Naive B cell (primary cell): ENCODE measurements around the gene PCBP3. TPM values are rescaled to one million over a fixed set of nuclear protein-coding genes. Genes with fewer than 3 reads are reported as not detected.

Experiments used
- ATAC-seq, 2 donors: fragments of 150-1000 bp; cut with Tn5 transposase; 2 replicates each; pipeline ENCODE4 v1.10.0; 2021; ENCODE audit warnings: low read depth in 2 of 2, mild to moderate bottlenecking in 2 of 2, moderate library complexity in 2 of 2
- DNase-seq: peaks from one replicate; pipeline ENCODE4 v3.0.0; 2022
- H3K27ac Mint-ChIP-seq, 6 donors: one replicate each; pipeline ENCODE4 v1.8.0; 2020 to 2022; ENCODE audit warnings: mild to moderate bottlenecking in 6 of 6, mixed read lengths in 6 of 6, moderate library complexity in 5 of 6, inconsistent platforms in 2 of 6
- H3K27me3 Mint-ChIP-seq, 3 donors: one replicate each; pipeline ENCODE4 v1.8.0; 2021 to 2022; ENCODE audit warnings: mixed read lengths in 3 of 3, mild to moderate bottlenecking in 1 of 3
- H3K36me3 Mint-ChIP-seq, 2 donors: one replicate each; pipeline ENCODE4 v1.8.0; 2020 to 2022; ENCODE audit warnings: mixed read lengths in 2 of 2, inconsistent platforms in 1 of 2, mild to moderate bottlenecking in 1 of 2
- H3K4me1 Mint-ChIP-seq, 3 donors: one replicate each; pipeline ENCODE4 v1.8.0; 2020 to 2022; ENCODE audit warnings: mixed read lengths in 3 of 3, inconsistent platforms in 1 of 3, mild to moderate bottlenecking in 1 of 3, moderate library complexity in 1 of 3
- H3K4me3 Mint-ChIP-seq, 8 donors: one replicate each; pipeline ENCODE4 v1.8.0; 2020 to 2022; ENCODE audit warnings: mild to moderate bottlenecking in 8 of 8, mixed read lengths in 8 of 8, moderate library complexity in 8 of 8, inconsistent platforms in 2 of 8
- H3K9me3 Mint-ChIP-seq, 7 donors: one replicate each; pipeline ENCODE4 v1.8.0; 2020 to 2022; ENCODE audit warnings: mixed read lengths in 7 of 7, mild to moderate bottlenecking in 5 of 7, inconsistent platforms in 2 of 7, moderate library complexity in 1 of 7
- polyA plus RNA-seq, 6 donors: library from polyadenylated mRNA; unstranded; fragments of 300-500 nt; fragmentation: Illumina TruSeq; gene quantifications; one replicate each; pipeline ENCODE4 v1.2.3, GENCODE V29; 2021; ENCODE audit warnings: low read depth in 6 of 6

Gene PCBP3
- polyA plus RNA-seq, 6 donors from 2014 or later: 0.60 to 1.5 (median 0.93) TPM; not detected in 2

- peaks cover 0 to 3% (median under 1%) of the 10 kb centered on the region in 3 donors for H3K4me1 Mint-ChIP-seq
- no peaks in the 10 kb centered on the region for H3K27me3 Mint-ChIP-seq
- ATAC-seq (no peak), DNase-seq (no peak)
- no peak overlapping the region for H3K4me3 Mint-ChIP-seq
- no peak overlapping the region for H3K27ac Mint-ChIP-seq
- H3K36me3 Mint-ChIP-seq: no peaks in the 10 kb centered on the region
- H3K9me3 Mint-ChIP-seq: no peaks in the 10 kb centered on the region
These were observed 254.5 kb downstream of the PCBP3 start for GRCh38 chr21:45898028-45898350.

- H3K27ac Mint-ChIP-seq: no peak overlapping the region
- no peaks in the 10 kb centered on the region for H3K4me1 Mint-ChIP-seq
- H3K9me3 Mint-ChIP-seq: no peaks in the 10 kb centered on the region
- H3K4me3 Mint-ChIP-seq: no peak overlapping the region
- no peaks in the 10 kb centered on the region for H3K27me3 Mint-ChIP-seq
- DNase-seq (no peak), ATAC-seq (no peak)
- no peaks in the 10 kb centered on the region for H3K36me3 Mint-ChIP-seq
These were observed 255.3 kb downstream of the PCBP3 start for GRCh38 chr21:45898781-45899180.

GRCh38 chr21:45899317-45900033 is 255.9 kb downstream of the PCBP3 start:
- Mint-ChIP-seq H3K4me3 (no peak overlapping the region), H3K27ac (no peak overlapping the region), H3K4me1 (no peaks in the 10 kb centered on the region), H3K9me3 (no peaks in the 10 kb centered on the region), H3K36me3 (no peaks in the 10 kb centered on the region), H3K27me3 (no peaks in the 10 kb centered on the region)
- ATAC-seq (no peak), DNase-seq (no peak)

GRCh38 chr21:45900034-45900868 is 256.7 kb downstream of the PCBP3 start:
- Mint-ChIP-seq H3K4me3 (no peak overlapping the region), H3K27me3 (no peaks in the 10 kb centered on the region), H3K4me1 (no peaks in the 10 kb centered on the region), H3K36me3 (no peaks in the 10 kb centered on the region), H3K9me3 (no peaks in the 10 kb centered on the region), H3K27ac (no peak overlapping the region)
- no peak for ATAC-seq
- DNase-seq: no peak

- peak overlapping the region in 1 of 8 donors; percentile 65 for H3K4me3 Mint-ChIP-seq
- DNase-seq: no peak
- H3K27ac Mint-ChIP-seq: no peak overlapping the region
- H3K9me3 Mint-ChIP-seq: no peaks in the 10 kb centered on the region
- no peaks in the 10 kb centered on the region for H3K4me1 Mint-ChIP-seq
- no peaks in the 10 kb centered on the region for H3K36me3 Mint-ChIP-seq
- H3K27me3 Mint-ChIP-seq: no peaks in the 10 kb centered on the region
- no peak for ATAC-seq
These were observed 257.7 kb downstream of the PCBP3 start for GRCh38 chr21:45901061-45901690.

- Mint-ChIP-seq H3K9me3 (no peaks in the 10 kb centered on the region), H3K4me3 (no peak overlapping the region), H3K36me3 (no peaks in the 10 kb centered on the region), H3K27me3 (no peaks in the 10 kb centered on the region), H3K4me1 (no peaks in the 10 kb centered on the region), H3K27ac (no peak overlapping the region)
- no peak for ATAC-seq
- DNase-seq: no peak
These were observed 258.9 kb downstream of the PCBP3 start for GRCh38 chr21:45902292-45902995.

- H3K27ac Mint-ChIP-seq: no peak overlapping the region
- ATAC-seq (no peak), DNase-seq (no peak)
- no peaks in the 10 kb centered on the region for H3K9me3 Mint-ChIP-seq
- H3K4me3 Mint-ChIP-seq: no peak overlapping the region
- H3K36me3 Mint-ChIP-seq: no peaks in the 10 kb centered on the region
- H3K4me1 Mint-ChIP-seq: no peaks in the 10 kb centered on the region
- H3K27me3 Mint-ChIP-seq: peaks cover 0 to 4% (median 0%) of the 10 kb centered on the region in 3 donors
These were observed 261.7 kb downstream of the PCBP3 start for GRCh38 chr21:45905196-45905595.

GRCh38 chr21:45906196-45906805 is 262.8 kb downstream of the PCBP3 start:
- Mint-ChIP-seq H3K4me3 (no peak overlapping the region), H3K9me3 (no peaks in the 10 kb centered on the region), H3K4me1 (no peaks in the 10 kb centered on the region), H3K27ac (peak overlapping the region in 2 of 6 donors; percentile 27 to 30), H3K27me3 (peaks cover 0 to 4% (median 0%) of the 10 kb centered on the region in 3 donors), H3K36me3 (no peaks in the 10 kb centered on the region)
- ATAC-seq: no peak
- no peak for DNase-seq

- no peaks in the 10 kb centered on the region for H3K36me3 Mint-ChIP-seq
- H3K27ac Mint-ChIP-seq: no peak overlapping the region
- DNase-seq (no peak), ATAC-seq (no peak)
- no peaks in the 10 kb centered on the region for H3K9me3 Mint-ChIP-seq
- H3K4me3 Mint-ChIP-seq: no peak overlapping the region
- H3K4me1 Mint-ChIP-seq: no peaks in the 10 kb centered on the region
- peaks cover 0 to 4% (median 0%) of the 10 kb centered on the region in 3 donors for H3K27me3 Mint-ChIP-seq
These were observed 263.3 kb downstream of the PCBP3 start for GRCh38 chr21:45906859-45907258.

GRCh38 chr21:45908536-45909237 is 265.2 kb downstream of the PCBP3 start:
- no peak overlapping the region for H3K27ac Mint-ChIP-seq
- DNase-seq (no peak), ATAC-seq (no peak)
- no peak overlapping the region for H3K4me3 Mint-ChIP-seq
- no peaks in the 10 kb centered on the region for H3K4me1 Mint-ChIP-seq
- peaks cover 0 to 4% (median 0%) of the 10 kb centered on the region in 3 donors for H3K27me3 Mint-ChIP-seq
- no peaks in the 10 kb centered on the region for H3K9me3 Mint-ChIP-seq
- no peaks in the 10 kb centered on the region for H3K36me3 Mint-ChIP-seq

- DNase-seq: no peak
- H3K27me3 Mint-ChIP-seq: peaks cover 0 to 6% (median 0%) of the 10 kb centered on the region in 3 donors
- ATAC-seq: no peak
- no peak overlapping the region for H3K4me3 Mint-ChIP-seq
- H3K36me3 Mint-ChIP-seq: no peaks in the 10 kb centered on the region
- H3K9me3 Mint-ChIP-seq: no peaks in the 10 kb centered on the region
- no peaks in the 10 kb centered on the region for H3K4me1 Mint-ChIP-seq
- H3K27ac Mint-ChIP-seq: no peak overlapping the region
These were observed 265.9 kb downstream of the PCBP3 start for GRCh38 chr21:45909238-45909988.

GRCh38 chr21:45910155-45910547 is 266.6 kb downstream of the PCBP3 start:
- H3K4me3 Mint-ChIP-seq: no peak overlapping the region
- H3K36me3 Mint-ChIP-seq: no peaks in the 10 kb centered on the region
- H3K27me3 Mint-ChIP-seq: peaks cover 0 to 13% (median 0%) of the 10 kb centered on the region in 3 donors
- H3K9me3 Mint-ChIP-seq: no peaks in the 10 kb centered on the region
- H3K27ac Mint-ChIP-seq: no peak overlapping the region
- no peaks in the 10 kb centered on the region for H3K4me1 Mint-ChIP-seq
- DNase-seq (no peak), ATAC-seq (no peak)
